ENCODE measurements around the gene MRAP. TPM values are rescaled to one million over a fixed set of nuclear protein-coding genes. Genes with fewer than 3 reads are reported as not detected.
"Not testable (repeated sequence)": the region's sequence is repeated elsewhere in the genome, so short reads cannot be mapped to it uniquely, and the experiment has no call there.

The MRAP gene
- total RNA-seq, 2 experiments from 2014 or later, result not detected

DNA sequence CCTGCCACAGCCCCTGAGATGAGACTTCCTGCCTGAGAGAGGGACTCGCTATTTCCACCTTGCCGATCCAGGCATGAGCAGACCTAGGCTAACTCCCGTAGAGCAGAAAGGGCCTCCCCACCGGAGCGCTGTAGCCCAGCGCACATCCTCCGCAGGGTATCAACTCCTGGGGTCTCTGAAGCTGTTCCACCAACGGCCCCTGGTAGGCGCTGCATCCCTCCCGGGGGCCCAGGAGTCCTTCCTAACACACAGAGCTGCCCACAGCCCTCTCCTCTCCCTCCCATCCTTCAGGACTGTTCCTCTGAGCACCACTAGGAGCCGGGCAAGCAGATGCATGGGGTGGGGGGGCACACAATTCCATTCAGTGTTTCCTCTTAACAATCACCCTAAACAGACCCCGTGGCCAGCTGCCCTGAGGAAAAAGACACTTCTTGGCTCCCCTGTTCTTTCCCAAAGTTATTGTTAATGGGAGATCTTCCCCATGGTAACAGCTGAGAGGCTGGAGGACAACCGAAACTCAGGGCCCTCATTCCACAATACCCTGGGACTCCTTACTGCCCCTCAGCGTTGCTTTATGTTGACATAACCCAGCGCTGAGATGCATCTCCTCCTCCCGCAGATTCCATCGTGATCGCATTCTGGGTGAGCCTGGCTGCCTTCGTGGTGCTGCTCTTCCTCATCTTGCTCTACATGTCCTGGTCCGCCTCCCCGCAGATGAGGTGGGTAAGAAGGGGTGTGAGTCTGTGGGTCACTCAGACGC, 7.5 kb downstream of the MRAP start:
- DNase-seq (no peak), ATAC-seq (ENCODE audit: low read depth) (no peak)
- H3K4me3 Mint-ChIP-seq, result no peak overlapping the region
- no peak overlapping the region for H3K27ac Mint-ChIP-seq
- H3K36me3 Mint-ChIP-seq, result peaks cover 8% of the 10 kb centered on the region
- no peaks in the 10 kb centered on the region for H3K27me3 Mint-ChIP-seq
- no peaks in the 10 kb centered on the region for H3K9me3 Mint-ChIP-seq
- POLR2A ChIA-PET, result no interaction called here
- H3K4me1 Mint-ChIP-seq, result peaks cover 3% of the 10 kb centered on the region

DNA sequence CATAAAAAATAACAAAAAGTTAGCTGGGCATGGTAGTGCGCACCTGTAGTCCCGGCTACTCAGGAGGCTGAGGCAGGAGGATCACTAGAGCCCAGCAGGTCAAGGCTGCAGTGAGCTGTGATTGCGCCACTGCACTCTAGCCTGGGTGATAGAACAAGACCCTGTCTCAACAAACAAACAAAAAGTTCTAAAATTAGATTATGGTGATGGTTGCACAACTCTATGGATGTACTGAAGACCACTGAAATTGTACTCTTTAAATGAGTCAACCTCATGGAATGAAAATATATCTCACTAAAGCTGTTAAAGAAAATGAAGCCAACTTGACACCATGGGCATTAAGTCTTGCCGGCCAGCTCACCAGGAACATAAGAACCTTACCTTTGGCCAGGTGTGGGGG, 9.1 kb downstream of the MRAP start:
- no peak for ATAC-seq (ENCODE audit: low read depth)
- no peaks in the 10 kb centered on the region for H3K27me3 Mint-ChIP-seq
- no peak overlapping the region for H3K4me3 Mint-ChIP-seq
- DNase-seq, result no peak
- no peak overlapping the region for H3K27ac Mint-ChIP-seq
- H3K9me3 Mint-ChIP-seq, result no peaks in the 10 kb centered on the region
- POLR2A ChIA-PET, result no interaction called here
- peaks cover 8% of the 10 kb centered on the region for H3K36me3 Mint-ChIP-seq
- peaks cover 3% of the 10 kb centered on the region for H3K4me1 Mint-ChIP-seq

DNA sequence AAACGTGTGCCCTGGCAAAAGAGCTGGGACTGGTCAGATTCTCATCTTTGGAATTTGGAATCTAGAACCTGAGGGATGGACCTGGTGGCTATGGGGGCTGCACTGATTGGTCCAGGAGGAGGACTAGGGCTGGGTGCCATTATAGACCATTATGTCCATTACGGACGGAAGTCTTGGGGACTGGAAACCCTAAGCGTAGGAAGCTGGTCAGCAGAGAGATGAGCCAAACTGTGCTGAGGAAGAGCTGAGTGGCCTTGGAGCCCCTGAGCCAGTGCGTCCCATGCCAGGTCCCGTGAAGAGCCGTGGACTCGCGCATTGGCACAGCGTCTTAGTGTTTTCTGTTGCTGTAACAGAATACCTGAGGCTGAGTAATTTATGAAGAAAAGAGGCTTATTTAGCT, 10.0 kb downstream of the MRAP start:
- Mint-ChIP-seq H3K36me3 (peaks cover 8% of the 10 kb centered on the region), H3K9me3 (no peaks in the 10 kb centered on the region), H3K27me3 (no peaks in the 10 kb centered on the region), H3K4me3 (no peak overlapping the region), H3K27ac (no peak overlapping the region), H3K4me1 (peaks cover 3% of the 10 kb centered on the region)
- ATAC-seq (ENCODE audit: low read depth) (no peak), DNase-seq (no peak)
- POLR2A ChIA-PET, result no interaction called here

DNA sequence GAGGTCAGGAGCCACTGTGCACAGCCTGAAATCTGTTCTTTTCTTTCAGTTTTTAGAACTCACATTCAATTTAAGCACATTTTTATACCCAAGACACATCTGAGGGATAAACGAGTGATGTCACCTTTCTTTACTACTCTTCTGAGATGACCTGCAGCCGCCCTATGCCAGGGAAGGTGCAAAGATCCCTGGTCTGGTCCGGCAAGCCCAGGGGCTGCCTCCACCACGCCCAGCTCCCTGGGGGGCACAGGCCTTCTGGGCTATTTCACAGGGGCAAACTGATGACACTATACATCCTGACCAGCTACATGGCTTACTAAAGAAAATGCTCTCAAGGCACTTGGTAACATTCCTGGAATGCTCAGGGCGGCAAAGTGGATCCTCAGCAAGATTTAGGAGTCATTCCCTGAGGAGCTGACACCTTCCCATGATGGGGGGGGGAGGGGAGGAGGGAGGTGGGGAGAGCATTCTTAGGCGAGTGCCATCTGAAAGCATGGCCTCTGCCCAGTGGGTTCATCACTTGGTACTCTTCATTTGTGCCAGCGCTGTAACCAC, 11.3 kb downstream of the MRAP start:
- POLR2A ChIA-PET, result no interaction called here
- Mint-ChIP-seq H3K27ac (no peak overlapping the region), H3K36me3 (peaks cover 11% of the 10 kb centered on the region), H3K4me1 (peaks cover 3% of the 10 kb centered on the region), H3K27me3 (no peaks in the 10 kb centered on the region), H3K4me3 (no peak overlapping the region), H3K9me3 (no peaks in the 10 kb centered on the region)
- DNase-seq (no peak), ATAC-seq (ENCODE audit: low read depth) (no peak)

DNA sequence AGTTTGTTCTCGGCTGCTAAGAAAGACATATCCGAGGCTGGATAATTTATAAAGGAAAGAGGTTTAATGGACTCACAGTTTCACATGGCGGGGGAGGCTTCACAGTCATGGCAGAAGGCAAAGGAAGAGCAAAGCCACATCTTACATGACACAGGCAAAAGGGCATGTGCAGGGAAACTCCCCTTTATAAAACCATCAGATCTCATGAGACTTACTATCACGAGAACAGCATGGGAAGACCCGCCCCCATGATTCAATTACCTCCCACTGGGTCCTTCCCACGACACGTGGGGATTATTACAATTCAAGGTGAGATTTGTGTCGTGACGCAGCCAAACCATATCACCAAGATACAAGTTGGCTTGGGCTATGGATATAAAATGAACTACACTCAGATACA, 12.3 kb downstream of the MRAP start:
- DNase-seq; H3K27me3 Mint-ChIP-seq; POLR2A ChIA-PET; ATAC-seq (ENCODE audit: low read depth); H3K4me3 Mint-ChIP-seq; H3K9me3 Mint-ChIP-seq; H3K4me1 Mint-ChIP-seq; H3K27ac Mint-ChIP-seq: not testable (repeated sequence)
- H3K36me3 Mint-ChIP-seq, result peaks cover 11% of the 10 kb centered on the region

DNA sequence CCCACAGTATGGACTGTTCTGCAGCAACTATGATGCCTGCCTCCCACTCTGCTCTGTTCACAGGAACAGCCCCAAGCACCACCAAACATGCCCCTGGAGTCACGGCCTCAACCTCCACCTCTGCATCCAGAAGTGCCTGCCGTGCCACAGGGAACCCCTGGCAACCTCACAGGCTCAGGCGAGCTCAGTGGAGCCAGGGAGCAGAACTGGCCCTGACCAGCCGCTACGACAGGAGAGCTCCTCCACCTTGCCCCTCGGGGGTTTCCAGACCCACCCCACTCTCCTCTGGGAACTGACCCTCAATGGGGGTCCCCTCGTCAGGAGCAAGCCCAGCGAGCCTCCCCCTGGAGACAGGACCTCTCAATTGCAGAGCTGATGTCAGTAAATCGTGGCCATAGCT, 13.0 kb downstream of the MRAP start:
- ATAC-seq (ENCODE audit: low read depth) (no peak), DNase-seq (no peak)
- no peak overlapping the region for H3K4me3 Mint-ChIP-seq
- H3K9me3 Mint-ChIP-seq, result no peaks in the 10 kb centered on the region
- H3K27ac Mint-ChIP-seq, result no peak overlapping the region
- H3K36me3 Mint-ChIP-seq, result peaks cover 9% of the 10 kb centered on the region
- H3K27me3 Mint-ChIP-seq, result no peaks in the 10 kb centered on the region
- peaks cover 3% of the 10 kb centered on the region for H3K4me1 Mint-ChIP-seq
- POLR2A ChIA-PET, result no interaction called here

DNA sequence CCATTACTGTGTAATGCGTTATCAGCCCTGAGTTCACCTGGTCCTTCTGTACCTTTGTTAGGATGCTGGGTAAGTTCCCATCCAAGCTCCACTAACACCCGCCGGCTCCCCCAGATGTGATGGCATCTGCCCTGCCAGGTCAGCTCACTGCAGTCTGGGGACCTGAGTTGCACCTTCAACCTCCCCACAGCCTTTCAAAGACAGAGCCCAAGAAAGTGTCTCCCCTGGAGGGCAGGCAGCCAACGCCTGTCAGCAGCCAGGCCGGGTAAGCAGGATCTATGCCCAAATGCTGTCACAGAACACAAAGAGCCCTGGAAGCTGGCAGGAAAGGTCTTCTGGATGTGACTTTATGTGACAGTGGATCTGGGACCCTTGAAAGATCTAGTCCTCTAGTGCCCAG, 13.7 kb downstream of the MRAP start:
- POLR2A ChIA-PET, result no interaction called here
- Mint-ChIP-seq H3K27ac (no peak overlapping the region), H3K4me1 (peaks cover 3% of the 10 kb centered on the region), H3K36me3 (peaks cover 8% of the 10 kb centered on the region), H3K9me3 (no peaks in the 10 kb centered on the region), H3K4me3 (no peak overlapping the region), H3K27me3 (no peaks in the 10 kb centered on the region)
- DNase-seq (no peak), ATAC-seq (ENCODE audit: low read depth) (no peak)

DNA sequence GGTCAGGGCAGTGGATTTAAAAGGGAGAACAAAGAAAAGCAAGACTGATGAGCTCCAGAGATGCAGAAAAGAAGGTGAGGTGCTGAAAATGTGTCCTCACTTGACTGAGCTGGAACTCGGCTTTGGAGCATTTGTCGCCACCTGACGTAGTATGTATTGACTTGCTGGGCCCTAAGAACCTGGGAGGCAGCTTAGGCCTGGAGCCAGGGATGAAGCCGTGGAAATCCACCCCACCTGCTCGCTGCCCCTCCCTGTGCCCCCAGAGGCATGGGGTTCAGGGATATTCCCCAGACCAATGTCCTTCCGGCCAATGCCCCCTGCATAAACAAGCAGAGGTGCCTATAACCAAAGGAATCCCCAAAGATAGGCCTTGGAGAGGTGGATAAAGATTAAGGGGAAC, 14.3 kb downstream of the MRAP start:
- DNase-seq (no peak), ATAC-seq (ENCODE audit: low read depth) (no peak)
- Mint-ChIP-seq H3K27me3 (no peaks in the 10 kb centered on the region), H3K36me3 (peaks cover 8% of the 10 kb centered on the region), H3K9me3 (no peaks in the 10 kb centered on the region), H3K4me3 (no peak overlapping the region), H3K27ac (no peak overlapping the region), H3K4me1 (peaks cover 3% of the 10 kb centered on the region)
- POLR2A ChIA-PET, result no interaction called here

DNA sequence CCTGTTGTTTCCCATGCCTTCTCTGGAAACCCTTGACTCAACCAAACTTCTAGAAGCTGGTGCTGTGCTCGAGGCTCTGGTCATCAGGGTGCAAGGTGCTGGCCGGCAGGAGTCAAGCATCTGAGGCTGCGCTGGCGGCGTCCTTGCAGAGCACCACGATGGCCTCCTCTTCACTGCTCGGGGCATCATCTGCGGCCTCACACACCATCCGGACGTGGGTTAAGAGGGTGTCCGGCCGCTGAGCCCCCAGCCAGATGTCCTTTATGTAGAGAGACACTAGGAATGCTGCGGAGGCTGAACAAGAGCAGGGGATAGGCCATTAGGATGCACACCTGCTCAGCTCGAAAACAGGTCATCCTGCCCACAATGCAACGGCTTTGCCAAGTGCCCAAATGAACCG, 16.2 kb downstream of the MRAP start:
- peaks cover 8% of the 10 kb centered on the region for H3K36me3 Mint-ChIP-seq

DNA sequence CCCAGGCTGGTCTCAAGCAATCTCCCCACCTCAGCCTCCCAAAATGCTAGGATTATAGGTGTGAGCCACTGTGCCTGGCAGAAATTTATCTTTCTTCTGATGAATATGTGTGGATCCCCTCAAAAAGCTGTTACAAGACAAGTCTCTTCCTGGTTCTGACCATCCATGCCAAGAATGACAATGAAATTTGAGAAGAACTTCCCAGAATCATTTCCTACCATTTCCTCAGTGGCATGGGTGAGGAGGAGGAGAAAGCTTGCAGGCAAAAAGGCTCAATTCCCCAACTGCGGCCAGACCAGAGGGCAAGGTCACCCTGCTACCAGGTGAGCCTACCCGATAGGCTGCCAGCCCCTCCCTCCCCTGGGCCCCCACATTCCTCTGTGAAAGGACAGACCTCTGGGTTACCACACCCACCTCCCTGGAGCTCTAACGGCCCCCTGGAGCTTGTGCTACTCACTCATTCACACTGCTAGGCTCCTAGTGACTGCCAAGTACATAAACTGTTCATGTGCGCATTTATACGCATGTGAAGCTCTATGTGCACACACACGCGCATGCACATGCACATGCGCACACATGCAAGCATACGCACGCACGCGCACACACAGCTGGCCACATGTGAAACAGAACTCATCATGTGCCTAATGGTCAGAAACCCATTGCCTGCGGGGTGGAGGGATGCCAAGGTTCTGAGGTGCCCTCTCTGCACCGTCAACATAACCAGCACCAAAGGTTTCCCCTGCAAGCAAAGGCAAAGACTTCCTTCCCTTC, 17.0 kb downstream of the MRAP start:
- Mint-ChIP-seq H3K4me3 (no peak overlapping the region), H3K9me3 (no peaks in the 10 kb centered on the region), H3K27me3 (no peaks in the 10 kb centered on the region), H3K27ac (no peak overlapping the region), H3K4me1 (peaks cover 3% of the 10 kb centered on the region), H3K36me3 (peaks cover 14% of the 10 kb centered on the region)
- DNase-seq (no peak), ATAC-seq (ENCODE audit: low read depth) (no peak)
- POLR2A ChIA-PET, result no interaction called here

More for the DNA sequence above, 16.2 kb downstream of the MRAP start:
- DNase-seq, result no peak
- peaks cover 3% of the 10 kb centered on the region for H3K4me1 Mint-ChIP-seq
- POLR2A ChIA-PET, result no interaction called here
- ATAC-seq (ENCODE audit: low read depth), result no peak
- no peaks in the 10 kb centered on the region for H3K9me3 Mint-ChIP-seq
- no peaks in the 10 kb centered on the region for H3K27me3 Mint-ChIP-seq
- H3K4me3 Mint-ChIP-seq, result no peak overlapping the region
- no peak overlapping the region for H3K27ac Mint-ChIP-seq

DNA sequence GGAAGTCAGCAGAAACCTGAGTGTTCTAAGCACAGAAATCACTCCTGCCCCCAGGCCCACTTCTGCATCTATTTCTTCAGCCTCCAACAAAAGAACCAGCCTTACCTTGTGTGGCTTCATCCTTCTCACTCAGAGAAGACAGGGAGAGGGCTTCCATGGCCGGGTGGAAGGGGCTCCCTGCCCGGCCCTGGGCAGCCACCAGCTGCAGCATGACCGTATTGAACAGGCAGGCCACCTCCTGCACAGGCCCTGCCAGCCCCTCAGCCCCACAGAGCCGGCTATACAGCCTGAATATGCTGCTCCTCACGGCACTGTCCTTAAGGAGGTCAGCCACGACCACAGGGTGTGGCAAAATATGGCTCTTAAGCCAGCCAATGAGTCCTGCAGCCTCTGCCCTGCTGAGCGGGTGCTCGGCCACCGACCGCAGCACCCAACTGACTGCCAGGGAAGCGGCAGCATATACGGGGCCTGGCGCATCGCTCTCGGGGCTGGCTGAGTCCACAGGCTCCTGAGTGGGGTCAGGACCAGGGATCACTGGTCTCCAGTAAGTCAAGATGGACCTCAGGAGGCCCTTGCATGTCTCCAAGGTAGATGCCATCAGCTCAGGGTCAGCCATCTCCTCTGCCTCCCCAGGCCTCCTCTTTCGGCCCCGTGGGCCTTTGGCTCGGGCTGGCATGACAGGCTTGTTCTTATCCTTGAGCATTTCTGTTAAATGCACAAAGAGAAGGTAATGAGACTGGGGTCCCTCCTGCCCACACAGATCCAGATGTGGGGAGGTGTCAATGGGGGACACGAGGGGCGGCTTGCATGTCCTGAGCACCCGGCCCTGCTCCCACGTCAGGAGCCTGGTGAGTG, 17.9 kb downstream of the MRAP start:
- Mint-ChIP-seq H3K4me1 (no peaks in the 10 kb centered on the region), H3K36me3 (peaks cover 10% of the 10 kb centered on the region), H3K27me3 (no peaks in the 10 kb centered on the region), H3K27ac (no peak overlapping the region), H3K4me3 (no peak overlapping the region), H3K9me3 (no peaks in the 10 kb centered on the region)
- POLR2A ChIA-PET, result no interaction called here
- ATAC-seq (ENCODE audit: low read depth), result no peak
- DNase-seq, result no peak

DNA sequence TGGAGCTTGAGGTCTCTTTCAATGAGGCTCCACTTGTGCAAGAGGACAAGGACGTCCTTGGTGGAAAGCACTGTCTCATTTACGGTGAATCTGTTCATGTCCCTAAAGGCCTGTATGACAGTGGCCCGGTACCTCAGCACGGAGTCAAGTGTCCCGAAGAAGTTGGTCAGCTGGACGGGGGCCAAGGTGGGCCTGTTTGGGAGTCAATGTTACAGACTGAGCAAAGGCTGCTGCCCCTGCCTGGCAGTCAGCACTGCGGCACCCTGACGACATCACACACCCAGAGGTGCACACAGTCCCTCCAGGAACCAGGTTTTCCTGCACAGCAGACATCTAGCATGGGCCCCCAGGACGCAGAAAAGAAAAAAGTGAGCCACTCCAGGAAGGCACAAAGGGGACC, 19.1 kb downstream of the MRAP start:
- H3K9me3 Mint-ChIP-seq, result no peaks in the 10 kb centered on the region
- peaks cover 8% of the 10 kb centered on the region for H3K36me3 Mint-ChIP-seq
- H3K4me1 Mint-ChIP-seq, result no peaks in the 10 kb centered on the region
- no peak for DNase-seq
- H3K4me3 Mint-ChIP-seq, result no peak overlapping the region
- ATAC-seq (ENCODE audit: low read depth), result no peak
- POLR2A ChIA-PET, result no interaction called here
- H3K27ac Mint-ChIP-seq, result no peak overlapping the region
- H3K27me3 Mint-ChIP-seq, result no peaks in the 10 kb centered on the region

DNA sequence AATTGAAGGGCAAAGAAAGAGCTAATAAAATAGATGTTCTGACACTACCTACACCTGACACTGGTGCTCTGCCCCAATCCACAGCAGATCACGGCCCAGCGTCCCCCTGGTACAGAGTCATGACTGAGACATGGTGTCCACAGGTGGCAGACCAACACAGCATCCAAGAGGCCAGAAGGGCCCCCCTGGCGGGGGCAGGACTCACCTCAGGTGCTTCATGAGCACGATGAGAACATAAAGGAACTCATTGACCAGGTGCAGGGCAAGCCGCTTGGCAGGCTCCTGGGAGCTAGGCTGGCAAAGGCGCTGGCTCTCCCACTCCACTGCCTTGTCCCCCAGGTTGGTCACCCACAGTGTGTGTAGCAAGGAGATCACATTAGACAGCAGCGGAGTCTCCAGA, 20.4 kb downstream of the MRAP start:
- Mint-ChIP-seq H3K9me3 (no peaks in the 10 kb centered on the region), H3K36me3 (peaks cover 10% of the 10 kb centered on the region)
- POLR2A ChIA-PET, result interaction anchor here (0.6 kb wide), 1 partner anchor 97 kb away, joined by 3 read pairs; no protein-coding TSS in a partner anchor

More for the DNA sequence above, 20.4 kb downstream of the MRAP start:
- no peaks in the 10 kb centered on the region for H3K4me1 Mint-ChIP-seq
- H3K27ac Mint-ChIP-seq, result no peak overlapping the region
- H3K4me3 Mint-ChIP-seq, result no peak overlapping the region
- H3K27me3 Mint-ChIP-seq, result no peaks in the 10 kb centered on the region
- no peak for ATAC-seq (ENCODE audit: low read depth)
- DNase-seq, result no peak

Data from activated naive CD8-positive, alpha-beta T cell treated with anti-CD3 and anti-CD28 coated beads, Interleukin-2, amount 10 ng/mL, durations not matched to agents 7 days and 5 days (primary cell).